HEK293T (cell line): ENCODE data around the gene WDR18.

Source experiments
- ARNT ChIP-seq: fragments of 450-650 bp; IDR thresholded peaks from 2 replicates; pipeline ENCODE4 v1.6.1; 2017; ENCODE audit warnings: mild to moderate bottlenecking
- HDGF ChIP-seq: fragments of 450-650 bp; IDR thresholded peaks from 2 replicates; pipeline ENCODE4 v1.6.1; 2017; ENCODE audit warnings: antibody characterized with exemption, borderline replicate concordance
- ZNF384 ChIP-seq: fragments of 450-650 bp; IDR thresholded peaks from 2 replicates; pipeline ENCODE4 v1.6.1; 2016

DNA sequence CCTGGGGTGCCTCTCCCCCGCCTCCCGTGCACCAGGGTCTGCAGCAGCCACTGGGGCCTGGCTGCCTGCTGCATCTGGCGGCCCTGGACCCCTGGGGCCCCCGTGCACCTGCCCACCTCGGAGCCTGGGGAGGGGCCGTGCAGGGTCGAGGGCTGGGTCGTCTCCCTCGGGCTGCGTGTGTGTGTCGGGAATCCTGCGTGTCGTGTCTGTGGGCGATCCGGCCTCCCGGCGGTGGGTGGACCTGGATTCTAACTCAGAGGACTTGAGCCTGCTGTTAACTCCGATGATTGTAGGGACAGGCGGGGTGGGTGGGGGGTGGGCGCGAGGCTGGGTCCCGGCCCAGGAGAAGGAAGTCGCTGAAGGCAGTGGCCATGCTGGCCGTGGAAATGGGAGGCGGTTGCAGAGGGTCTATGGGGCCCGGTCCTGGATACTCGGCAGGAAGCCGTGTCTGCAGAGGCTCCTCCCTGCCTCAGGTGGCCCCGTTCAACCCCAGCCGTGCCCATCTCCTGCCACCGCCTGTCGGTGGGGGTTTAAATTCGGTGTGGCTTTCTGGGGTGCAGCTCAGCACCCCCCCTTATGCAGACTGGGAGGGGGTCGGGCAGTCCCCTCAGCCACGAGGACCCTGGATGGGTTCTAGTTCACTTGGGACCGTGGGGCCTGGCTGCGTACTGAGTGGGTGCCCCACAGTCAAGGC, 9.4 kb upstream of the WDR18 start:
- no peak for TF ChIP-seq ZNF384
- no peak for TF ChIP-seq HDGF
- TF ChIP-seq ARNT = no peak
